GM18951 (cell line): ENCODE results near the gene LIMK2.

Source experiments
- POLR2A ChIP-seq: IDR thresholded peaks from 4 replicates; pipeline ENCODE4 v1.6.1; 2011; ENCODE audit warnings: mild to moderate bottlenecking; ENCODE audit not compliant: insufficient read length, insufficient read depth; ENCODE audit errors: extremely low read depth
- in situ Hi-C: fragments of 300-500 bp; cut with MboI; formaldehyde crosslinking; loops from one replicate; pipeline ENCODE4 v1.12.0; 2022; ENCODE audit warnings: low sequenced_read_pairs, mixed read lengths, inconsistent platforms; ENCODE audit not compliant: unreplicated experiment

The LIMK2 gene

GRCh38 chr22:31262312-31263133 is 50.4 kb downstream of the LIMK2 start:
- in situ Hi-C loops = no loop called here
- TF ChIP-seq POLR2A = no peak

DNA sequence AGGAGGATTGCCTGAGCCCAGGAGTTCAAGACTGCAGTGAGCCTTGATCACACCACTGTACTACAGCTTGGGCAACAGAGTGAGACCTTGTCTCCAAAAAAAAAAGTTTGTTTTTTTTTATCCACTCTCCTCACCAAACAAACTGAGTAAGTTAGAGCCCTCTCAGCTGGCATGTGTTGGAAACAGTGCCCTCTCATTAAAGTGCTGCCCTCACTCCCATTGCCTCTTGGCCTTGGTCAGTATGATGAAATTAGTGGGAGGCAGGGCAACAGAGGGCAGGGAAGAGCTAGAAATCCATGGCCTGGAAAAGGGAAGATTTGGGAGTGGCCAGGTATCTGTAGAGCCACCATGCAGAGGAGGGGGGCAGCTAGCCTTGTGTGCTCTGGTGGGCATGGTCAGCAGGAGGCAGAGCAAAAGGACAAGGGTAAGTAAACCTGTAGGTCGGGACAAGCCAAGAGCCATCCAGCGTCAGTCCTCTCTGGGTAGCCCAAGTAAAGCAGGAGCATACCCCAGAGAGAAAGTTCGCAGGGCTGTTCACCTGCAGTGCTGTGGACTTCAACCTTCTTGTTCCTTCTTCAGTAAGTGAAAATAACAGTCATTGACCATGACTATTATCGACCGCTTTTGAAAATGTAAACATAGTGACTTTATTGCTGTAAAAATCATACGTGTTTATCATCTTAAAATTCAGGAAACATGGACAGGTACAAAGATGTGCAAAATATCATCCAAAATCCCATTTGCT is 52.0 kb downstream of the LIMK2 start:
- in situ Hi-C loops = no loop called here
- TF ChIP-seq POLR2A = no peak

- in situ Hi-C loops = no loop called here
- no peak for TF ChIP-seq POLR2A
Measured at GRCh38 chr22:31268281-31268680, 56.2 kb downstream of the LIMK2 start.

- no peak for TF ChIP-seq POLR2A
- in situ Hi-C loops = no loop called here
Measured at GRCh38 chr22:31269892-31270579, 57.9 kb downstream of the LIMK2 start.

- in situ Hi-C loops = no loop called here
- no peak for TF ChIP-seq POLR2A
Measured at GRCh38 chr22:31271026-31271425, 58.9 kb downstream of the LIMK2 start.

GRCh38 chr22:31271485-31271884 is 59.4 kb downstream of the LIMK2 start:
- TF ChIP-seq POLR2A = no peak
- in situ Hi-C loops = no loop called here

DNA sequence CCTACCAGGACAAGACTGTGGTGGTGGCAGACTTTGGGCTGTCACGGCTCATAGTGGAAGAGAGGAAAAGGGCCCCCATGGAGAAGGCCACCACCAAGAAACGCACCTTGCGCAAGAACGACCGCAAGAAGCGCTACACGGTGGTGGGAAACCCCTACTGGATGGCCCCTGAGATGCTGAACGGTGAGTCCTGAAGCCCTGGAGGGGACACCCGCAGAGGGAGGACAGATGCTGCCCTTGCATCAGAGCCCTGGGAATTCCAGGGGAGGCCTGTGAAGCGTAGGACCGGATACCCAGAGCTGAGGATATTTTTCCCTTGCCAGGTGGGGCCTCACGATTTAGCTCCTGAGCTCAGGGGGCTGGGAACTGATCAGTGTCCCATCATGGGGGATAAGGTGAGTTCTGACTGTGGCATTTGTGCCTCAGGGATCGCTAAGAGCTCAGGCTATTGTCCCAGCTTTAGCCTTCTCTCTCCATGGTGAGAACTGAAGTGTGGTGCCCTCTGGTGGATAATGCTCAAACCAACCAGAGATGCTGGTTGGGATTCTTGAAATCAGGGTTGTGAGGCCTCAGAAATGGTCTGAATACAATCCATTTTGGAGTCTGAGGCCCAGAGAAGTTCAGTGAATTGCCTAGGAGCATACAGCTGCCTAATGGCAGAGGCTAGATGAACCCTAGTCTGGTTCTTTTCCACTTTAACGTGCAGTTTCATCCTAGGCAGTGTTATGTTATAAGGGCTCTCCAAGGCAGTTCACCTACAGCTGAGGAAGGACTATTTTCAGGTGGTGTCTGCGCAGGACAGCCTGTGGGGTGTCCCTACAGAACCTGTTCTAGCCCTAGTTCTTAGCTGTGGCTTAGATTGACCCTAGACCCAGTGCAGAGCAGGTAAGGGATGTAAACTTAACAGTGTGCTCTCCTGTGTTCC is 60.7 kb downstream of the LIMK2 start:
- TF ChIP-seq POLR2A = no peak
- in situ Hi-C loops = no loop called here

GRCh38 chr22:31274017-31274416 is 61.9 kb downstream of the LIMK2 start:
- in situ Hi-C loops = no loop called here
- no peak for TF ChIP-seq POLR2A

- no peak for TF ChIP-seq POLR2A
- in situ Hi-C loops = no loop called here
Measured at GRCh38 chr22:31275018-31275417, 62.9 kb downstream of the LIMK2 start.

DNA sequence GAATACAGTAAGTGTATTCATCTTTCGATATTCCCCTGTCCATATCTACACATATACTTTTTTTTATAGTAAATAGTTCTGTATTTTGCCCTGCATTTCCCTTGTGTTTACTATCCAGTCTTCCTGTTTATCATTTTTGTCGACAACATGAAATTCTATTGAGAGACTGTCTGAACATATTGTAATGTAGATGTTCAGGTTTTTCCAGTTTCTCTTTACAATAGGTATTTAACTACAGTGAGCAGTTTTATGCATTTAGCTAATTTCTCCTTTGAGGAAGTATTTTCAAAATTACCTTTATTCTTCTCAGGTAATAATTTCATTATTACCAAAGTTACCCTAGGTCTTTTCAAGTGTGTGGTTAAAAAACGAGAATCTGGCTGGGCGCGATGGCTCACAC is 63.5 kb downstream of the LIMK2 start:
- in situ Hi-C loops = no loop called here

GRCh38 chr22:31276426-31277167 is 64.5 kb downstream of the LIMK2 start:
- in situ Hi-C loops = no loop called here
- TF ChIP-seq POLR2A = no peak

More for the DNA sequence above, 63.5 kb downstream of the LIMK2 start:
- no peak for TF ChIP-seq POLR2A

DNA sequence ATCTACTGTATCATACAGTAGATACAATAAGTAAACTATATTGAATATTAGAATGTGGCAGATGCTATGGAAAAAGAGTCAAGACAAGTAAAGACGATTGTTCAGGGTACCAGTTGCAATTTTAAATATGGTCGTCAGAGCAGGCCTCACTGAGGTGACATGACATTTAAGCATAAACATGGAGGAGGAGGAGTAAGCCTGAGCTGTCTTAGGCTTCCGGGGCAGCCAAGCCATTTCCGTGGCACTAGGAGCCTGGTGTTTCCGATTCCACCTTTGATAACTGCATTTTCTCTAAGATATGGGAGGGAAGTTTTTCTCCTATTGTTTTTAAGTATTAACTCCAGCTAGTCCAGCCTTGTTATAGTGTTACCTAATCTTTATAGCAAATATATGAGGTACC is 65.6 kb downstream of the LIMK2 start:
- in situ Hi-C loops = no loop called here

DNA sequence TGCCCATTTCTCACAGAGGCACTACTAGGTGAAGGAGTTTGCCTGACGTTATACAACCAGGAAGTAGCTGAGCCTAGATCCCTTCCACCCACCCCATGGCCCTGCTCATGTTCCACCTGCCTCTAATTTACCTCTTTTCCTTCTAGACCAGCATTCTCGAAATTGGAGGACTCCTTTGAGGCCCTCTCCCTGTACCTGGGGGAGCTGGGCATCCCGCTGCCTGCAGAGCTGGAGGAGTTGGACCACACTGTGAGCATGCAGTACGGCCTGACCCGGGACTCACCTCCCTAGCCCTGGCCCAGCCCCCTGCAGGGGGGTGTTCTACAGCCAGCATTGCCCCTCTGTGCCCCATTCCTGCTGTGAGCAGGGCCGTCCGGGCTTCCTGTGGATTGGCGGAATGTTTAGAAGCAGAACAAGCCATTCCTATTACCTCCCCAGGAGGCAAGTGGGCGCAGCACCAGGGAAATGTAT is 66.1 kb downstream of the LIMK2 start:
- no peak for TF ChIP-seq POLR2A
- in situ Hi-C loops = no loop called here

More for the DNA sequence above, 65.6 kb downstream of the LIMK2 start:
- TF ChIP-seq POLR2A = no peak
